Measurements from ENCODE around the gene FKBP14. TPM values are rescaled to one million over a fixed set of nuclear protein-coding genes. Genes with fewer than 3 reads are reported as not detected.

The FKBP14 gene
- polyA plus RNA-seq, 2 of the 4 experiments (the other 2 are of a cell fraction), result 10.6 to 22.8 TPM

DNA sequence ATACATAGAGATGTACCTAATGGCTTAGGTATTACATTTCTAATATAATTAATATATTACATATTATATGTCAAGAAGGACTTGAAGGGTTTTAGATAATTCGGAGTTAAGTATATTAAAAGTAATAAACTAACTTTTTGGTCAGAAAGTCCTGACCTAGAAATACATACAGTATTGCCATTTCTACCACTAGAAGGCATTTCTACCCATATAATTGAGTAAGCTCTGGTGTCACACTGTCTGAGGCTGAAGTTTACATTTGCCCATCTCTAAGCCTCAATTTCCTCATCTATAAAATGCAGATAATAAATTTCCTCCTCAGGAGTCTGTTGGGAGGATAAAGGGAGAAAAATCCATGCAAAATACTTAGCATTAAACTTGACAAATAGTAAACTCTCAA lies 7.1 kb downstream of the FKBP14 start:
- ChIA-PET CTCF (interaction anchor here (1.0 kb wide), 2 partner anchors 17 to 45 kb away, joined by 3 read pairs; no protein-coding TSS in a partner anchor), POLR2A (no interaction called here)
- WGBS (ENCODE audit: missing lambda C conversion rate), result 49% methylated on average over 1 of the region's 1 CpG
- Histone ChIP-seq H3K4me3 (no peak overlapping the region), H3K27ac (no peak overlapping the region), H3K4me2 (no peak overlapping the region), H3K9me3 (no peaks in the 10 kb centered on the region), H3K4me1 (peaks cover 15% of the 10 kb centered on the region; the same call in 2 of the 3 replicates)
- TF ChIP-seq RCOR1 (IDR thresholded peaks at IDR 0.05; ENCODE audit: low read depth, low read length) (no peak), HDAC2 (IDR thresholded peaks at IDR 0.05) (no peak), SMC3 (IDR thresholded peaks at IDR 0.05) (no peak), SREBF2 (IDR thresholded peaks at IDR 0.05) (no peak)
- TF ChIP-seq, protein P1, sequence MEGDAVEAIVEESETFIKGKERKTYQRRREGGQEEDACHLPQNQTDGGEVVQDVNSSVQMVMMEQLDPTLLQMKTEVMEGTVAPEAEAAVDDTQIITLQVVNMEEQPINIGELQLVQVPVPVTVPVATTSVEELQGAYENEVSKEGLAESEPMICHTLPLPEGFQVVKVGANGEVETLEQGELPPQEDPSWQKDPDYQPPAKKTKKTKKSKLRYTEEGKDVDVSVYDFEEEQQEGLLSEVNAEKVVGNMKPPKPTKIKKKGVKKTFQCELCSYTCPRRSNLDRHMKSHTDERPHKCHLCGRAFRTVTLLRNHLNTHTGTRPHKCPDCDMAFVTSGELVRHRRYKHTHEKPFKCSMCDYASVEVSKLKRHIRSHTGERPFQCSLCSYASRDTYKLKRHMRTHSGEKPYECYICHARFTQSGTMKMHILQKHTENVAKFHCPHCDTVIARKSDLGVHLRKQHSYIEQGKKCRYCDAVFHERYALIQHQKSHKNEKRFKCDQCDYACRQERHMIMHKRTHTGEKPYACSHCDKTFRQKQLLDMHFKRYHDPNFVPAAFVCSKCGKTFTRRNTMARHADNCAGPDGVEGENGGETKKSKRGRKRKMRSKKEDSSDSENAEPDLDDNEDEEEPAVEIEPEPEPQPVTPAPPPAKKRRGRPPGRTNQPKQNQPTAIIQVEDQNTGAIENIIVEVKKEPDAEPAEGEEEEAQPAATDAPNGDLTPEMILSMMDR (IDR thresholded peaks at IDR 0.05), result 0 out of 3 replicates have a peak, but pooled peaks have one; percentile 8
- peak in 1 of 2 experiments; percentile 65; a peak in 2 of 6 replicates for ATAC-seq
- DNase-seq (ENCODE audit: low read depth in 1 of 2, low spot score in 1 of 2), result no peak
- no peak for FAIRE-seq

- peaks cover 15% of the 10 kb centered on the region; the same call in 2 of the 3 replicates for H3K4me1 ChIP-seq
- H3K4me3 ChIP-seq, result no peak overlapping the region
- no peak overlapping the region for H3K4me2 ChIP-seq
- no peak for TF ChIP-seq ESRRA (IDR thresholded peaks at IDR 0.05; ENCODE audit: borderline replicate concordance, low read length)
- TF ChIP-seq BHLHE40 (IDR thresholded peaks at IDR 0.05; ENCODE audit: low read depth, low read length), result no peak
- no peak for TF ChIP-seq EHF (CRISPR knock-in tag; IDR thresholded peaks at IDR 0.05)
- TF ChIP-seq EHMT2 (IDR thresholded peaks at IDR 0.05; ENCODE audit: low read depth), result no peak
- TF ChIP-seq CBX2 (IDR thresholded peaks at IDR 0.05; ENCODE audit: borderline replicate concordance, low read depth), result no peak
- no peak for TF ChIP-seq TFCP2L1 (CRISPR knock-in tag; IDR thresholded peaks at IDR 0.05)
- no peak for TF ChIP-seq MAX (IDR thresholded peaks at IDR 0.05)
- no peak for TF ChIP-seq HOXB13 (CRISPR knock-in tag; IDR thresholded peaks at IDR 0.05; ENCODE audit: low read depth)
- no peak for TF ChIP-seq RCOR1 (IDR thresholded peaks at IDR 0.05; ENCODE audit: low read depth, low read length)
- TF ChIP-seq, protein P2, sequence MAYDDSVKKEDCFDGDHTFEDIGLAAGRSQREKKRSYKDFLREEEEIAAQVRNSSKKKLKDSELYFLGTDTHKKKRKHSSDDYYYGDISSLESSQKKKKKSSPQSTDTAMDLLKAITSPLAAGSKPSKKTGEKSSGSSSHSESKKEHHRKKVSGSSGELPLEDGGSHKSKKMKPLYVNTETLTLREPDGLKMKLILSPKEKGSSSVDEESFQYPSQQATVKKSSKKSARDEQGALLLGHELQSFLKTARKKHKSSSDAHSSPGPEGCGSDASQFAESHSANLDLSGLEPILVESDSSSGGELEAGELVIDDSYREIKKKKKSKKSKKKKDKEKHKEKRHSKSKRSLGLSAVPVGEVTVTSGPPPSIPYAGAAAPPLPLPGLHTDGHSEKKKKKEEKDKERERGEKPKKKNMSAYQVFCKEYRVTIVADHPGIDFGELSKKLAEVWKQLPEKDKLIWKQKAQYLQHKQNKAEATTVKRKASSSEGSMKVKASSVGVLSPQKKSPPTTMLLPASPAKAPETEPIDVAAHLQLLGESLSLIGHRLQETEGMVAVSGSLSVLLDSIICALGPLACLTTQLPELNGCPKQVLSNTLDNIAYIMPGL (CRISPR knock-in tag; IDR thresholded peaks at IDR 0.05; ENCODE audit: borderline replicate concordance), result no peak
- no peak for TF ChIP-seq MAFK (IDR thresholded peaks at IDR 0.05; ENCODE audit: partially characterized antibody)
- no peak for TF ChIP-seq CBX8 (IDR thresholded peaks at IDR 0.05)
- no peak for TF ChIP-seq GATA3 (IDR thresholded peaks at IDR 0.05; ENCODE audit: borderline replicate concordance)
- no peak for TF ChIP-seq SMC3 (IDR thresholded peaks at IDR 0.05)
- TF ChIP-seq JUN (IDR thresholded peaks at IDR 0.05), result no peak
- no peak for TF ChIP-seq RNF2 (IDR thresholded peaks at IDR 0.05; ENCODE audit: borderline replicate concordance, low read depth)
- TF ChIP-seq NPAS2 (CRISPR knock-in tag; IDR thresholded peaks at IDR 0.05; ENCODE audit: borderline replicate concordance), result no peak
- TF ChIP-seq ZNF302 (CRISPR knock-in tag; IDR thresholded peaks at IDR 0.05), result no peak
- FAIRE-seq (no peak), ATAC-seq (no peak), DNase-seq (ENCODE audit: low read depth in 1 of 2, low spot score in 1 of 2) (no peak)
- H3K27ac ChIP-seq, result no peak overlapping the region
- ChIA-PET CTCF (no interaction called here), POLR2A (no interaction called here)
- H3K9me3 ChIP-seq, result no peaks in the 10 kb centered on the region
Observed at GRCh38 chr7:30018451-30018850, 8.1 kb downstream of the FKBP14 start.

GRCh38 chr7:30012757-30013156 lies 13.7 kb downstream of the FKBP14 start:
- FAIRE-seq, result no peak
- POLR2A ChIA-PET, result no interaction called here
- WGBS (ENCODE audit: missing lambda C conversion rate), result 88% methylated on average over 3 of the region's 3 CpGs
- Histone ChIP-seq H3K9me3 (no peaks in the 10 kb centered on the region), H3K4me3 (no peak overlapping the region), H3K4me2 (no peak overlapping the region), H3K27ac (no peak overlapping the region), H3K4me1 (no peaks in the 10 kb centered on the region)
- no peak for DNase-seq (ENCODE audit: low read depth in 1 of 2, low spot score in 1 of 2)
- CTCF ChIA-PET, result interaction anchor here (1.2 kb wide), 1 partner anchor 11 kb away, joined by 3 read pairs; no protein-coding TSS in a partner anchor
- ATAC-seq, result no peak
- no peak for TF ChIP-seq RFX5 (IDR thresholded peaks at IDR 0.05)
- TF ChIP-seq, protein P3, sequence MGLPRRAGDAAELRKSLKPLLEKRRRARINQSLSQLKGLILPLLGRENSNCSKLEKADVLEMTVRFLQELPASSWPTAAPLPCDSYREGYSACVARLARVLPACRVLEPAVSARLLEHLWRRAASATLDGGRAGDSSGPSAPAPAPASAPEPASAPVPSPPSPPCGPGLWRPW (IDR thresholded peaks at IDR 0.05), result no peak
- TF ChIP-seq, protein P1 (IDR thresholded peaks at IDR 0.05), result no peak
- TF ChIP-seq, protein P4, sequence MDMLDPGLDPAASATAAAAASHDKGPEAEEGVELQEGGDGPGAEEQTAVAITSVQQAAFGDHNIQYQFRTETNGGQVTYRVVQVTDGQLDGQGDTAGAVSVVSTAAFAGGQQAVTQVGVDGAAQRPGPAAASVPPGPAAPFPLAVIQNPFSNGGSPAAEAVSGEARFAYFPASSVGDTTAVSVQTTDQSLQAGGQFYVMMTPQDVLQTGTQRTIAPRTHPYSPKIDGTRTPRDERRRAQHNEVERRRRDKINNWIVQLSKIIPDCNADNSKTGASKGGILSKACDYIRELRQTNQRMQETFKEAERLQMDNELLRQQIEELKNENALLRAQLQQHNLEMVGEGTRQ (IDR thresholded peaks at IDR 0.05), result no peak
- TF ChIP-seq ZNF302 (CRISPR knock-in tag; IDR thresholded peaks at IDR 0.05), result no peak
- TF ChIP-seq RARB (CRISPR knock-in tag; IDR thresholded peaks at IDR 0.05), result no peak
- TF ChIP-seq CBX2 (IDR thresholded peaks at IDR 0.05; ENCODE audit: borderline replicate concordance, low read depth), result no peak
- TF ChIP-seq CHD2 (IDR thresholded peaks at IDR 0.05; ENCODE audit: low read length, partially characterized antibody), result no peak
- no peak for TF ChIP-seq SMC3 (IDR thresholded peaks at IDR 0.05)
- TF ChIP-seq RAD21 (conservative IDR thresholded peaks at IDR 0.05 in 1 of 2, IDR thresholded peaks at IDR 0.05 in 1 of 2), result no peak
- TF ChIP-seq FOSL2 (IDR thresholded peaks at IDR 0.05), result no peak
- no peak for TF ChIP-seq FOSL2 (CRISPR knock-in tag; IDR thresholded peaks at IDR 0.05)

Data from A549 (cell line).